Esophagus (tissue), 2 donors: ENCODE measurements around the gene PNPLA6. TPM values are rescaled to one million over a fixed set of nuclear protein-coding genes. Genes with fewer than 3 reads are reported as not detected.

ENCODE experiments used
- H3K27ac ChIP-seq, 2 donors: one replicate each; pipeline ENCODE4 v1.5.1; 2013; ENCODE audit warnings: low read depth in 2 of 2, mild to moderate bottlenecking in 2 of 2, inconsistent platforms in 1 of 2, low read length in 1 of 2, moderate library complexity in 1 of 2
- H3K27me3 ChIP-seq, 2 donors: one replicate each; pipeline ENCODE4 v1.6.1; 2013; ENCODE audit warnings: low read length in 2 of 2, control low read depth in 1 of 2, mild to moderate bottlenecking in 1 of 2; ENCODE audit not compliant: insufficient read depth in 2 of 2, control insufficient read depth in 1 of 2
- H3K36me3 ChIP-seq, 2 donors: one replicate each; pipeline ENCODE4 v1.6.1; 2013; ENCODE audit warnings: low read length in 1 of 2; ENCODE audit not compliant: control insufficient read depth in 2 of 2, insufficient read depth in 2 of 2
- H3K4me1 ChIP-seq, 2 donors: one replicate each; pipeline ENCODE4 v1.6.1; 2013; ENCODE audit warnings: low read length in 1 of 2; ENCODE audit not compliant: control insufficient read depth in 2 of 2, insufficient read depth in 2 of 2
- H3K4me3 ChIP-seq, 2 donors: one replicate each; pipeline ENCODE4 v1.5.1; 2013; ENCODE audit warnings: low read length in 2 of 2, mild to moderate bottlenecking in 2 of 2, low read depth in 1 of 2, moderate library complexity in 1 of 2
- H3K9me3 ChIP-seq, 2 donors: one replicate each; pipeline ENCODE4 v1.6.1; 2013; ENCODE audit warnings: mild to moderate bottlenecking in 2 of 2, low read depth in 1 of 2, low read length in 1 of 2, moderate library complexity in 1 of 2; ENCODE audit not compliant: control insufficient read depth in 2 of 2, insufficient read depth in 1 of 2
- WGBS, 2 donors: extraction: QIAGEN DNeasy Blood & Tissue Kit; methylation state at CpG; one replicate each; pipeline ENCODE4 v1.1.7; 2013; 5-methylcytosine and 5-hydroxymethylcytosine counted together
- polyA plus RNA-seq, 2 donors: library from polyadenylated mRNA; stranded (reverse); fragments of 200-250 nt; gene quantifications; one replicate each; pipeline ENCODE4 v1.2.3, GENCODE V29; 2013
- donor health status: healthy with polysubstance abuse.
- donor health status: Bipolar disorder and iron deficiency.

Gene PNPLA6
- polyA plus RNA-seq, 2 donors = 27.2 to 47.7 TPM

DNA sequence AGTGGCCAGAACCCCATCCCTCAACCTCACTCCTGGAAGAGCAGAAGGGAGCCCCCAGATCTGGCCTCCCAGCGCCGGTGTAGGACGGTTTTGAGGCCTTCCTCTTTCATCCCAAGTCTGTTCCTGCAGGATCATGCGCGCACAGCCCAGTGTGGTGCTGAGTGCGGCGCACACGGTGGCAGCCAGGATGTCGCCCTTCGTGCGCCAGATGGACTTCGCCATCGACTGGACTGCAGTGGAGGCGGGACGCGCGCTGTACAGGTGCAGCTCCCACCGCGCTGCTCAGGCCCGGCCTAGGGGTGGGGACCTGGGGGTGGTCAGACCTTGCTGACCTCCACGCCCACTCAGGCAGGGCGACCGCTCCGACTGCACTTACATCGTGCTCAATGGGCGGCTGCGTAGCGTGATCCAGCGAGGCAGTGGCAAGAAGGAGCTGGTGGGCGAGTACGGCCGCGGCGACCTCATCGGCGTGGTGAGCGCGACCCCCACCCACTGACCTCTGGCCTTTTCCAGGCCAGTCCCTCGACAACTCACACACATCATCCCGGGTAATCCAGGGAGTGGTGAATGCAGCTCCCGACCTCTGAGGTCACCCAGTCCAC, 14.8 kb downstream of the PNPLA6 start:
- WGBS, 2 donors = 93 to 95% methylated on average over 41 of the region's 41 CpGs
- no peak overlapping the region for H3K4me3 ChIP-seq
- no peaks in the 10 kb centered on the region for H3K27me3 ChIP-seq
- H3K4me1 ChIP-seq = no peaks in the 10 kb centered on the region
- H3K27ac ChIP-seq = no peak overlapping the region
- H3K36me3 ChIP-seq = peaks cover 0 to 21% of the 10 kb centered on the region in 2 donors
- no peaks in the 10 kb centered on the region for H3K9me3 ChIP-seq

GRCh38 chr19:7550987-7551761, 15.7 kb downstream of the PNPLA6 start:
- Histone ChIP-seq H3K36me3 (peaks cover 0 to 23% of the 10 kb centered on the region in 2 donors), H3K4me1 (no peaks in the 10 kb centered on the region), H3K4me3 (peak overlapping the region in 1 of 2 donors; percentile 22), H3K9me3 (no peaks in the 10 kb centered on the region), H3K27ac (peak overlapping the region in 1 of 2 donors; percentile 15), H3K27me3 (no peaks in the 10 kb centered on the region)
- 30 to 40% methylated on average over 49 to 51 of the region's 51 CpGs for WGBS, 2 donors

- WGBS, 2 donors = 68 to 90% methylated on average over 2 of the region's 2 CpGs
- H3K4me3 ChIP-seq = no peak overlapping the region
- peaks cover 7 to 37% of the 10 kb centered on the region in 2 donors for H3K36me3 ChIP-seq
- no peaks in the 10 kb centered on the region for H3K4me1 ChIP-seq
- H3K9me3 ChIP-seq = peaks cover 0 to 2% of the 10 kb centered on the region in 2 donors
- no peaks in the 10 kb centered on the region for H3K27me3 ChIP-seq
- no peak overlapping the region for H3K27ac ChIP-seq
These were observed 17.3 kb downstream of the PNPLA6 start for GRCh38 chr19:7552781-7553180.

DNA sequence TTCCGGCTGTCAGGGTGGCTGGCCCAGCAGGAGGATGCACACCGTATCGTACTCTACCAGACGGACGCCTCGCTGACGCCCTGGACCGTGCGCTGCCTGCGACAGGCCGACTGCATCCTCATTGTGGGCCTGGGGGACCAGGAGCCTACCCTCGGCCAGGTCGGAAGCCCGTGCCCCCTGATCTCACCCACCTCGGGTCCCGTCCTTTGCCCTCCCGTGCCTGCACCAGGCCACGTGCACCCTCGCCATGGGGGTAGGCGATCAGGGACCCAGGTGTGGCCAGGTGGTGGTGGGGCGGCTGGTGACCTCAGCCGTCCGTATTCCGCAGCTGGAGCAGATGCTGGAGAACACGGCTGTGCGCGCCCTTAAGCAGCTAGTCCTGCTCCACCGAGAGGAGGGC, 19.0 kb downstream of the PNPLA6 start:
- no peak overlapping the region for H3K27ac ChIP-seq
- WGBS, 2 donors = 90 to 93% methylated on average over 28 of the region's 28 CpGs
- H3K4me3 ChIP-seq = no peak overlapping the region
- no peaks in the 10 kb centered on the region for H3K27me3 ChIP-seq
- peaks cover 7 to 49% of the 10 kb centered on the region in 2 donors for H3K36me3 ChIP-seq
- H3K9me3 ChIP-seq = peaks cover 0 to 2% of the 10 kb centered on the region in 2 donors
- no peaks in the 10 kb centered on the region for H3K4me1 ChIP-seq

DNA sequence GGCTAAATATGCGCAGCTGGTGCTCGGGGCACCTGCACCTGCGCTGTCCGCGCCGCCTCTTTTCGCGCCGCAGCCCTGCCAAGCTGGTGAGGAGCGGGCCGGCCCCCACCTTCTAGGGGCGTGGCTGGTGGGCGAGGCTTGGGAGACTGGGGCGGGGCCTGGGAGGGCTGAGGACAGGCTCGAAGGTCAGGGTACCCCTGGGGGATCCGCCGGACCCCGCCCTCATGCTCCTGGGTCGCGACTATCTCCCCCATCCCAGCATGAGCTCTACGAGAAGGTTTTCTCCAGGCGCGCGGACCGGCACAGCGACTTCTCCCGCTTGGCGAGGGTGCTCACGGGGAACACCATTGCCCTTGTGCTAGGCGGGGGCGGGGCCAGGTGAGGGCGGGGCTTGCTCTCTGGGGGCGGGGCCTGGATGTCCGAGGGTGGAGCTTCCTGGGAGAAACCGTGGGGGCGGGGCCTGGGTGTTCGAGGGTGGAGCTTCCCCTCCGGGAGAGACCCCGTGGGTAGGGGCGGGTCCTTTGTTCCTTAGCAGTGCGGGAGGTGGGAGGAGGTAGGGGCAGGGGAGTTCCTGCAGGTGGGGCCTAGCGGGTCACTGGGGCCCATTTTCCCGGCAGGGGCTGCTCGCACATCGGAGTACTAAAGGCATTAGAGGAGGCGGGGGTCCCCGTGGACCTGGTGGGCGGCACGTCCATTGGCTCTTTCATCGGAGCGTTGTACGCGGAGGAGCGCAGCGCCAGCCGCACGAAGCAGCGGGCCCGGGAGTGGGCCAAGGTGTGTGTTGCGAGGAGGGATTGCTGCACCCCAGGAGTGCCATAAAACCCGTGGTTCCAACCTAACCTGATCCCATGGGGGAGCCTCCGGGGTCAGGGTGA, 19.7 kb downstream of the PNPLA6 start:
- Histone ChIP-seq H3K27ac (no peak overlapping the region), H3K4me1 (no peaks in the 10 kb centered on the region), H3K36me3 (peaks cover 8 to 44% of the 10 kb centered on the region in 2 donors), H3K27me3 (no peaks in the 10 kb centered on the region), H3K9me3 (peaks cover 0 to 2% of the 10 kb centered on the region in 2 donors), H3K4me3 (no peak overlapping the region)
- 77 to 83% methylated on average over 55 to 62 of the region's 62 CpGs for WGBS, 2 donors

DNA sequence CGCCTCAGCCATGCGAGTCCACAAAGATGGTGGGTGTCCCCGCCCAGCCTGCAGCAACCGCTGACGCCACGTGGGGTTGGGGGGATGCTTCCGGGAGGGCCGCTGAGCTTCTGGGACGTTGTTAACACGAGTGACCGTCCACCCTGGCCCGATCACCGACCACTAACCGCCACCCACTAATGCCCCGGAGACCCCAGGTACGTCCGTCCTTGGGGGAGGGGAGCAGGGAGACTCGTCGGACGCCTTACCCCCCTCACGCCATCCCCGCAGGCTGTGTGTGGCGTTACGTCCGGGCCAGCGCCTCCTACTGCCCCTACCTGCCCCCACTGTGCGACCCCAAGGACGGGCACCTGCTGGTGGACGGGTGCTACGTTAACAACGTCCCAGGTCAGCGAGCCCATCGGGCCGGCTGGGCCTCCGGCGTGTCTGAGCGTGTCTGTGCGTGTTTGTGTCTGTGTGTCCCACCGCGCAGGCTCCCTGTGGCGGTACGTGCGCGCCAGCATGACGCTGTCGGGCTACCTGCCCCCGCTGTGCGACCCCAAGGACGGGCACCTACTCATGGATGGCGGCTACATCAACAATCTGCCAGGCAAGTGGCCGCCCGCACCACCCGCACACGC, 21.3 kb downstream of the PNPLA6 start:
- Histone ChIP-seq H3K27ac (no peak overlapping the region), H3K36me3 (peaks cover 13 to 41% of the 10 kb centered on the region in 2 donors), H3K4me3 (no peak overlapping the region), H3K4me1 (no peaks in the 10 kb centered on the region), H3K9me3 (peaks cover 0 to 2% of the 10 kb centered on the region in 2 donors), H3K27me3 (no peaks in the 10 kb centered on the region)
- 96% methylated on average over 53 to 54 of the region's 54 CpGs for WGBS, 2 donors

- Histone ChIP-seq H3K36me3 (peaks cover 13 to 41% of the 10 kb centered on the region in 2 donors), H3K27ac (no peak overlapping the region), H3K27me3 (no peaks in the 10 kb centered on the region), H3K4me1 (no peaks in the 10 kb centered on the region), H3K9me3 (peaks cover 0 to 2% of the 10 kb centered on the region in 2 donors), H3K4me3 (no peak overlapping the region)
- WGBS, 2 donors = 91 to 97% methylated on average over 18 of the region's 18 CpGs
These were observed 23.1 kb downstream of the PNPLA6 start for GRCh38 chr19:7558667-7559066.

GRCh38 chr19:7559102-7559501, 23.6 kb downstream of the PNPLA6 start:
- H3K27ac ChIP-seq = no peak overlapping the region
- H3K27me3 ChIP-seq = no peaks in the 10 kb centered on the region
- H3K36me3 ChIP-seq = peaks cover 13 to 41% of the 10 kb centered on the region in 2 donors
- H3K9me3 ChIP-seq = peaks cover 0 to 2% of the 10 kb centered on the region in 2 donors
- WGBS, 2 donors = 63 to 97% methylated on average over 4 of the region's 4 CpGs
- H3K4me3 ChIP-seq = no peak overlapping the region
- H3K4me1 ChIP-seq = no peaks in the 10 kb centered on the region

DNA sequence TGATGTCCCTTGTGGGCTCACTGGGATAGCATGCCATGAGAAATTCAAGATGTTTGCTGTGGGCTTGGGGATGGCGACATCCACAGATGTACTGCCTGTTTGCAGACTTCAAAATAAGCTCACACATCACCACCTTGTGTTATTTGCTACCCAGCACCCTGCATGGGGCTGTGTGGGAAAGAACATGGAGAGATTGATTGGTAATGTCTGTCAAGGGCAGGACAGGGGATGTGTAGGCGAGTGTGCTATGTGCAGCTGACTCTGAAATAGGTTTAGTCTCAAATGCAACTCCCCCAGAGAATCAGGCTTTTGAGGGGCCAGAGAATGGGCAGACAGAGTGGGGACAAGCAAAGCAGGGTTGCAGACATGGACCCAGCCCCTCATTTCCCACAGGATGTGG, 24.7 kb downstream of the PNPLA6 start:
- Histone ChIP-seq H3K27ac (no peak overlapping the region), H3K27me3 (no peaks in the 10 kb centered on the region), H3K36me3 (peaks cover 13 to 31% of the 10 kb centered on the region in 2 donors), H3K4me1 (no peaks in the 10 kb centered on the region), H3K9me3 (peaks cover 0 to 2% of the 10 kb centered on the region in 2 donors), H3K4me3 (no peak overlapping the region)
- 91 to 100% methylated on average over 2 of the region's 2 CpGs for WGBS, 2 donors
